Neutrophil (primary cell): ENCODE measurements around the gene NR1H2.
"Not testable (repeated sequence)": the region's sequence is repeated elsewhere in the genome, so short reads cannot be mapped to it uniquely, and the experiment has no call there.

Experiments
- H3K27ac ChIP-seq: fragments of 200-600 bp; sonication (generic); 2 replicates; pipeline ENCODE4 v1.5.1; 2016; ENCODE audit warnings: mild to moderate bottlenecking, moderate library complexity
- H3K27me3 ChIP-seq: fragments of 200-600 bp; sonication (generic); 2 replicates; pipeline ENCODE4 v1.6.0; 2016; ENCODE audit warnings: mild to moderate bottlenecking
- H3K36me3 ChIP-seq: fragments of 200-600 bp; sonication (generic); 2 replicates; pipeline ENCODE4 v1.5.1; 2017
- H3K4me1 ChIP-seq, 2 experiments: fragments of 200-600 bp in 1 of 2; sonication (generic) in 1 of 2; 1 replicate in 1 of 2; 2 replicates in 1 of 2; pipeline versions ENCODE4 v1.5.1 to v1.6.1; 2013 to 2016; ENCODE audit warnings: low read depth in 1 of 2, low read length in 1 of 2, mild to moderate bottlenecking in 1 of 2, moderate library complexity in 1 of 2; ENCODE audit not compliant: control insufficient read depth in 1 of 2, insufficient read depth in 1 of 2
- H3K4me3 ChIP-seq, 2 experiments: fragments of 200-600 bp in 1 of 2; sonication (generic) in 1 of 2; 1 replicate in 1 of 2; 2 replicates in 1 of 2; pipeline ENCODE4 v1.5.1; 2013 to 2016; ENCODE audit warnings: low read depth in 1 of 2, low read length in 1 of 2, mild to moderate bottlenecking in 1 of 2, moderate library complexity in 1 of 2
- H3K9me3 ChIP-seq: fragments of 200-600 bp; sonication (generic); 2 replicates; pipeline ENCODE4 v1.5.1; 2016
- CTCF ChIP-seq: fragments of 200-600 bp; sonication (generic); IDR thresholded peaks from 2 replicates; pipeline ENCODE4 v1.5.1; 2016; ENCODE audit warnings: antibody characterized with exemption

The NR1H2 gene

DNA sequence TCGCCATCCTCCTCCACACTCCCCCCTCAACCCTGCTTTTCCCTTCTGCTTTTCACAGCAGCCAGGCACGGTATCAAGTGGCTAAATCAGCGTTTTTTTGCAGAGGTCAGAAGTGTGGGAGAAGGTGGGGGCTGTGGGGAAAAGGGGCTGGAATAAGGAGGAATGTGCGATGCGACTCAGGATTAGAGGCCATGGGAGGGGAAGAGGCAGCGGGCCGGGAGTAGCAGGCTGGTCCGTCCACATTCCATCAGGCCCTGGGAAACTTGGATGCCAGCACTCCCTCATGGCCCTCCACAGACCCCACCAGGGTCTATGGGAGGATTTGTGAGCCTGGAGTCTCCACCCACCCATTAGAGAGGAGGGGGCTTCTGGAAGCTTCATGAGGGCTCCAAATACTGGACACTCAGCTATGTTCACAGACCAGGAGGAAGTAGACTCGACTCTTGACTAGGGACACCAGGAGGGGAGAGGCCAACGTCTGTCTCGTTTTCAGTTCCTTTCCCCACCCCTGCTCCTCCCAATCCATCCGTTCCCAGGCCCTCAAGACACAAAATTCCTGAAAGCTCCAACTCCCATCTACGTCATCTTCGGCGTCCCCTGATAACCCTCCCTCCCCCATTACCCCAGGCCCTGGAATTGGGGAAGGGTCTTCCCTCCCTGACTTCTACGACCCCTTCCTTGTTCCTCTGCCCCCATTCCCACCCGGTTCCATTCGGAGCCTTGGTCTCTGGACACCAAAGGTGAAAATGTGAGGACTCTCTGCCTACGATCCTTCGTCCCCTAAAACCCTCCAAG lies 43.8 kb upstream of the NR1H2 start:
- Histone ChIP-seq H3K36me3 (no peaks in the 10 kb centered on the region), H3K4me3 (no peak overlapping the region), H3K9me3 (peaks cover 6% of the 10 kb centered on the region), H3K27me3 (peaks cover 86% of the 10 kb centered on the region), H3K27ac (no peak overlapping the region), H3K4me1 (peaks cover 9 to 18% of the 10 kb centered on the region in 2 experiments)
- TF ChIP-seq CTCF: no peak

- Histone ChIP-seq H3K4me1 (peaks cover 9 to 18% of the 10 kb centered on the region in 2 experiments), H3K27ac (no peak overlapping the region), H3K4me3 (peak overlapping the region; percentile 45 to 49), H3K36me3 (no peaks in the 10 kb centered on the region), H3K27me3 (peaks cover 86% of the 10 kb centered on the region), H3K9me3 (peaks cover 6% of the 10 kb centered on the region)
- no peak for TF ChIP-seq CTCF
These were observed 43.0 kb upstream of the NR1H2 start for GRCh38 chr19:50333235-50333736.

DNA sequence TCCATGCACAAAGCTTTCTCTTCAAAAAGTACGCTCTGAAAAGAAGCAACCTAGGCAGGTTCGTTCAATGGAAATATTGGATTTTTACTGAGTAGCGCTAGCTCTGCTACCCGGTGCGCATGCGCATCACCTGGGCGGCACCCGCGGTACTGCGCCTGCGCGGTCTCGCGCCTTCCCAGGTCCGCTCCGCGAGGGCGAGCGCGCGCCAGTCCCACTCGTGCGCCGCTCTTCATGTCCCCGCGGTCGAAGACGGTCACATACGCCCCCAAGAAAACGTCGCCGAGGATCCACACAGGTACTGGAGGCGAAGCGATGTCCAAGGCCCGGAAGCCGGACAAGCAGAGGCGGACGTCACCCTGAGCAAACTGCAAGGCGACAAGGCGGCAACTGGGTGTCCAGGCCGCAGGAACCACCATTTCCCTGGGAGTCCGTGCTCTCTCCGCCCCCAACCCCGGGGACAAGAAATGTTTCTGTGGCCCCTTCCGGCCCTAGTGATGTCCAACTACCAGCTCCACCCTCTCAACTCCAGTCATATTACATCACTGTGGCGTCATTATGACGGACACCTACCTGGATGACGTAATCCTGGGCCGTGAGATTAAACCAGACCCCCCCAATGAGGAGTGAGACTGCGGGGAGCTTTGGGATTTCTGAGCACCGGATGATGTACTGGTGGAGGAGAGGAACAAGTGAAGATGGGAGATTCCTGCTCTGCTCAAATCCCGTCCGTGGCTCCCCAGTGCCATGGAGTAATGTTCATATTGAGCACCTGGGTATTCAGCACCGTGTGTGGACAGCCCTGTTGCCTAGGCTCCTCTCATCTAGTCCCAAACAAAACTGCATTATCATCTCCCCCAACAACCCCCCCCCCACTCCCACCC lies 42.3 kb upstream of the NR1H2 start:
- H3K9me3 ChIP-seq: peaks cover 6% of the 10 kb centered on the region
- peaks cover 9 to 17% of the 10 kb centered on the region in 2 experiments for H3K4me1 ChIP-seq
- no peaks in the 10 kb centered on the region for H3K36me3 ChIP-seq
- H3K27me3 ChIP-seq: peaks cover 86% of the 10 kb centered on the region
- H3K4me3 ChIP-seq: peak overlapping the region; percentile 45 to 49
- TF ChIP-seq CTCF: no peak
- no peak overlapping the region for H3K27ac ChIP-seq

- no peak overlapping the region for H3K4me3 ChIP-seq
- H3K9me3 ChIP-seq: no peaks in the 10 kb centered on the region
- H3K36me3 ChIP-seq: no peaks in the 10 kb centered on the region
- TF ChIP-seq CTCF: no peak
- H3K27me3 ChIP-seq: peaks cover 84% of the 10 kb centered on the region
- H3K4me1 ChIP-seq: peaks cover 9 to 12% of the 10 kb centered on the region in 2 experiments
- no peak overlapping the region for H3K27ac ChIP-seq
These were observed 41.4 kb upstream of the NR1H2 start for GRCh38 chr19:50334741-50335421.

- H3K36me3 ChIP-seq, H3K9me3 ChIP-seq, H3K27ac ChIP-seq, H3K4me3 ChIP-seq: not testable (repeated sequence)
- Histone ChIP-seq H3K27me3 (peaks cover 62% of the 10 kb centered on the region), H3K4me1 (peaks cover 9 to 12% of the 10 kb centered on the region in 2 experiments)
These were observed 39.2 kb upstream of the NR1H2 start for GRCh38 chr19:50337031-50337430.
